HepG2 (cell line): ENCODE measurements around the gene RNU6-8. TPM values are rescaled to one million over a fixed set of nuclear protein-coding genes. Genes with fewer than 3 reads are reported as not detected.

Source experiments
- CREB3 ChIP-seq: sonication (generic); formaldehyde crosslinking; IDR thresholded peaks from 2 replicates; pipeline ENCODE4 v1.5.0; 2020; ENCODE audit warnings: missing genetic modification reagents
- ELK4 ChIP-seq: sonication (generic); formaldehyde crosslinking; IDR thresholded peaks from 2 replicates; pipeline ENCODE4 v1.9.0; 2021; ENCODE audit warnings: missing genetic modification reagents, borderline replicate concordance
- EZH2 ChIP-seq: conservative IDR thresholded peaks from 2 replicates; pipeline ENCODE4 v1.6.1; 2012; ENCODE audit warnings: mild to moderate bottlenecking, low read depth, low read length, moderate library complexity
- MNT ChIP-seq: fragments of 450-650 bp; IDR thresholded peaks from 2 replicates; pipeline ENCODE4 v1.6.1; 2016
- NCOA5 ChIP-seq: sonication (generic); formaldehyde crosslinking; IDR thresholded peaks from 2 replicates; pipeline ENCODE4 v1.4.0; 2020; ENCODE audit warnings: missing genetic modification reagents
- RNF2 ChIP-seq: fragments of 450-650 bp; conservative IDR thresholded peaks from 2 replicates; pipeline ENCODE4 v1.6.1; 2016; ENCODE audit warnings: low read depth
- SIX4 ChIP-seq: sonication (generic); formaldehyde crosslinking; IDR thresholded peaks from 2 replicates; pipeline ENCODE4 v1.4.0; 2020; ENCODE audit warnings: missing genetic modification reagents
- SKIL ChIP-seq: sonication (generic); formaldehyde crosslinking; IDR thresholded peaks from 2 replicates; pipeline ENCODE4 v1.8.0; 2022; ENCODE audit warnings: missing genetic modification reagents, mild to moderate bottlenecking, moderate library complexity, borderline replicate concordance
- SP1 ChIP-seq, 2 experiments: fragments of 450-650 bp in 1 of 2; sonication (generic) in 1 of 2; formaldehyde crosslinking in 1 of 2; IDR thresholded peaks; 2 replicates each; pipeline versions ENCODE4 v1.4.0 to v1.6.1; 2016 to 2020; ENCODE audit warnings: missing genetic modification reagents in 1 of 2
- ZC3H4 ChIP-seq: sonication (generic); formaldehyde crosslinking; IDR thresholded peaks from 2 replicates; pipeline ENCODE4 v1.4.0; 2020; ENCODE audit warnings: missing genetic modification reagents, borderline replicate concordance
- ZKSCAN5 ChIP-seq: sonication (generic); formaldehyde crosslinking; IDR thresholded peaks from 2 replicates; pipeline ENCODE4 v1.5.1; 2020; ENCODE audit warnings: mild to moderate bottlenecking, missing genetic modification reagents
- ZNF282 ChIP-seq: fragments of 450-650 bp; IDR thresholded peaks from 2 replicates; pipeline ENCODE4 v1.6.1; 2018; ENCODE audit not compliant: partially characterized antibody
- ZNF333 ChIP-seq: sonication (generic); formaldehyde crosslinking; IDR thresholded peaks from 2 replicates; pipeline ENCODE4 v1.4.0; 2020; ENCODE audit warnings: mild to moderate bottlenecking, missing genetic modification reagents, borderline replicate concordance
- ZNF484 ChIP-seq: sonication (generic); formaldehyde crosslinking; IDR thresholded peaks from 2 replicates; pipeline ENCODE4 v1.5.1; 2020; ENCODE audit warnings: mild to moderate bottlenecking, low read depth, missing genetic modification reagents, borderline replicate concordance
- ZNF597 ChIP-seq: sonication (generic); formaldehyde crosslinking; IDR thresholded peaks from 2 replicates; pipeline ENCODE4 v1.5.0; 2020; ENCODE audit warnings: missing genetic modification reagents
- ZNF678 ChIP-seq: sonication (generic); formaldehyde crosslinking; IDR thresholded peaks from 2 replicates; pipeline ENCODE4 v1.4.0; 2020; ENCODE audit warnings: mild to moderate bottlenecking, missing genetic modification reagents
- ZNF891 ChIP-seq: sonication (generic); formaldehyde crosslinking; IDR thresholded peaks from 2 replicates; pipeline ENCODE4 v1.5.0; 2020; ENCODE audit warnings: mild to moderate bottlenecking, missing genetic modification reagents
- ZUFSP ChIP-seq: sonication (generic); formaldehyde crosslinking; IDR thresholded peaks from 2 replicates; pipeline ENCODE4 v1.9.0; 2021; ENCODE audit warnings: missing genetic modification reagents, mild to moderate bottlenecking, borderline replicate concordance
- polyA plus RNA-seq, 8 experiments: library from polyadenylated mRNA; depleted of rRNA in 3 of 8; stranded (reverse) in 7 of 8; unstranded in 1 of 8; fragments of >200 nt; fragmentation: Illumina TruSeq in 4 of 8; extraction: Trizol in 4 of 8; gene quantifications; 2 replicates each; pipeline versions ENCODE4 v1.2.1 to v1.2.3, GENCODE V29; 2011 to 2016; ENCODE audit warnings: low read depth in 4 of 8, missing spikeins in 1 of 8, mixed read lengths in 1 of 8; ENCODE audit not compliant: insufficient read depth in 1 of 8
- total RNA-seq, 5 experiments: library from RNA; depleted of rRNA; stranded (reverse); fragments of >200 nt; fragmentation: Illumina TruSeq; extraction: Trizol; gene quantifications; 2 replicates each; pipeline ENCODE4 v1.2.3, GENCODE V29; 2016; ENCODE audit warnings: low read depth in 1 of 5

Gene RNU6-8
- total and polyA plus RNA-seq, 2 of the 13 experiments (the other 11 are each of a cell fraction or from before 2014, with no cell fraction given): under 0.01 TPM; not detected in 1

GRCh38 chr14:32202998-32203882 lies at the start of gene RNU6-8 (continued):
- peak; percentile 93; the same call in 1 of the 2 replicates for TF ChIP-seq ZNF678 (CRISPR knock-in tag)
- TF ChIP-seq CREB3: peak; percentile 87
- TF ChIP-seq ELK4: no peak; the same call in 1 of the 2 replicates
- no peak for TF ChIP-seq SKIL (CRISPR knock-in tag)
- TF ChIP-seq ZNF484: no peak; the same call in 1 of the 2 replicates
- no peak for TF ChIP-seq ZUFSP (CRISPR knock-in tag)
- TF ChIP-seq ZNF597 (CRISPR knock-in tag): peak; percentile 41; the same call in 1 of the 2 replicates
- TF ChIP-seq ZNF282: no peak
- TF ChIP-seq ZKSCAN5: no peak
- no peak for TF ChIP-seq ZNF891 (CRISPR knock-in tag)
- TF ChIP-seq NCOA5: no peak; the same call in 1 of the 2 replicates
- TF ChIP-seq RNF2: peak; percentile 95
- TF ChIP-seq ZC3H4: 0 out of 2 replicates have a peak, but pooled peaks have one; percentile 54
- peak; percentile 27 for TF ChIP-seq SIX4
- peak; percentile 56 for TF ChIP-seq MNT
- TF ChIP-seq EZH2: no peak
- TF ChIP-seq ZNF333 (CRISPR knock-in tag): peak; percentile 95
- TF ChIP-seq SP1 (IDR thresholded peaks at IDR 0.05): no peak
- TF ChIP-seq SP1 (CRISPR knock-in tag; IDR thresholded peaks at IDR 0.05): peak; percentile 94
